H7 (cell line): Measurements from ENCODE around the gene BACH1. TPM values are rescaled to one million over a fixed set of nuclear protein-coding genes. Genes with fewer than 3 reads are reported as not detected.
A peak's percentile ranks its signal among the peaks of the same experiment; 100 is the strongest.
"Not testable (repeated sequence)": the region's sequence is repeated elsewhere in the genome, so short reads cannot be mapped to it uniquely, and the experiment has no call there.

ENCODE experiments used
- DNase-seq: peaks from one replicate; pipeline ENCODE4 v3.0.0; 2012
- H3K27me3 ChIP-seq: 2 replicates; pipeline ENCODE4 v1.6.0; 2011; ENCODE audit warnings: mild to moderate bottlenecking, low read length; ENCODE audit not compliant: control insufficient read depth, insufficient read depth
- H3K36me3 ChIP-seq: replicated peaks from 2 replicates; pipeline ENCODE4 v1.5.1; 2011; ENCODE audit warnings: low read length; ENCODE audit not compliant: control insufficient read depth, insufficient read depth
- H3K4me3 ChIP-seq: 2 replicates; pipeline ENCODE4 v1.5.1; 2011; ENCODE audit warnings: low read depth, mild to moderate bottlenecking, control low read depth, low read length, moderate library complexity; ENCODE audit not compliant: insufficient read depth
- total RNA-seq: library from RNA; depleted of rRNA; stranded (reverse); fragments of >200 nt; shearing (Covaris generic); gene quantifications from 2 replicates; pipeline ENCODE4 v1.2.3, GENCODE V29; 2014

The BACH1 gene
- total RNA-seq, 1 experiment from 2014 or later = 26.4 TPM

DNA sequence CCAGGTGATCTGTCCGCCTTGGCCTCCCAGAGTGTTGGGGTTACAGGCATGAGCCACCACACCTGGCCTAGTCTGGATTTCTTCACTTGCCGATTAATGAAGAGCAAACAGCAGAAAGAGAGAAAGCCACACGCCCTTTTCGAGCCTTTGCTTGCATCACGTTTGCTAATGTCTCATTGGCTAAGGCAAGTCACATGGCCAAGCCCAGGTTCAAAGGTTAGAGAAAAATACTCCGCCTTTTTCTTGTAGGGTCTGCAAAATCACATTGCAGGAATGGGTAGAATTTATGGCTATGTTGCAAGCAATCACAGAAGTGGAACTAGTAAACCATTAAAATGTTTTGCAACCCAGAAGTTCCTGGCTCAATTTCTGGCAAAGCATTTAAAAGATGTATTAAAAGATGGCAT lies 26.8 kb upstream of the BACH1 start:
- H3K4me3 ChIP-seq = no peak overlapping the region
- no peak for DNase-seq
- H3K27me3 ChIP-seq = no peaks in the 10 kb centered on the region
- no peaks in the 10 kb centered on the region for H3K36me3 ChIP-seq

DNA sequence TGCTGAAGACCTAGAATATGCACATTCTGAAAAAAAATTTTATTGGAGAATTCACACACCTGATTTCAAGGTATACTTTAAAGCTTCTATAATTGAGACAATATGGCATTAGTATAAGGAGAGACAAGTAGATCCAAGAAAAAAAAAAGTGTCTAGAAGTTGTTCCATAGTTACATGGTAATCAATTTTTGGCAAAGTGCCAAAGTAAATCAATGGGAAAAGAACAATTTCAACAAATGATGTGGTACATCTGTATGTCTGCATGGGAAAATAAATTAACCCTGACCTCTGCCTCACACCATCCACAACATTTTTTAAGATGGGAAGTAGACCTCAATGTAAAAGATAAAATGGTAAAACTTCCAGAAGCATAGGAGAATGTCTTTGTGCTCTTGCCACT lies 21.3 kb upstream of the BACH1 start:
- H3K36me3 ChIP-seq = no peaks in the 10 kb centered on the region
- H3K27me3 ChIP-seq = no peaks in the 10 kb centered on the region
- DNase-seq = no peak
- no peak overlapping the region for H3K4me3 ChIP-seq

DNA sequence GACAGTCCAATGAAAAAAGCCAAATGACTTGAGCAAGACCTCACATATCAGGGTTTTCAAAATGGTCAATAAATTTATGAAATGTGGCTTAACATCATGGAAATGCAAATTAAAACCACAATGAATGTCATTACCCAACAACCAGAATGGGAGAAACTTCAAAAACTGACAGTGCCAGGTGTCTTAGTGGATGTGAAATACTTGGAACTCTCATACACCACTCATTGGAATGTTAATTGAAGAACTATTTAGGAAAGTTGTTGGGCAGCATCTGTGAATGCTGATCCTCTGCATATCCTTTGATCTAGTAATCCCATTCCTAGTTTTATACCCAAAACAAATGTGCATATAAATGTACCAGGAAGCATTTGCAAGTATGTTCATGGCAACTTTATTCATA lies 19.2 kb upstream of the BACH1 start:
- Histone ChIP-seq H3K36me3 (no peaks in the 10 kb centered on the region), H3K4me3 (no peak overlapping the region), H3K27me3 (no peaks in the 10 kb centered on the region)
- no peak for DNase-seq

DNA sequence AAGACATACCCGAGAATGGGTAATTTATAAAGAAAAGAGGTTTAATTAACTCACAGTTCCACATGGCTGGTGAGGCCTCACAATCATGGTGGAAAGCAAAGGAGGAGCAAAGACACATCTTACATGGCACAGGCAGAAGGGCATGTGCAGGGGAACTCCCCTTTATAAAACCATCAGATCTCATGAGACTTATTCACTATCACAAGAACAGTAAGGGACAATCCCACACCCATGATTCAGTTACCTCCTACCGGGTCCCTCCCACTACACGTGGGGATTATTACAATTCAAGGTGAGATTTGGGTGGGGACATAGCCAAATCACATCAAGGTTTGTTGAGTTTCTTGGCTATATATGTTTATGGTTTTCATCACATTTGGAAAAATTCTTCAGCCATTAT lies 16.9 kb upstream of the BACH1 start:
- H3K27me3 ChIP-seq, H3K36me3 ChIP-seq, DNase-seq, H3K4me3 ChIP-seq: not testable (repeated sequence)

DNA sequence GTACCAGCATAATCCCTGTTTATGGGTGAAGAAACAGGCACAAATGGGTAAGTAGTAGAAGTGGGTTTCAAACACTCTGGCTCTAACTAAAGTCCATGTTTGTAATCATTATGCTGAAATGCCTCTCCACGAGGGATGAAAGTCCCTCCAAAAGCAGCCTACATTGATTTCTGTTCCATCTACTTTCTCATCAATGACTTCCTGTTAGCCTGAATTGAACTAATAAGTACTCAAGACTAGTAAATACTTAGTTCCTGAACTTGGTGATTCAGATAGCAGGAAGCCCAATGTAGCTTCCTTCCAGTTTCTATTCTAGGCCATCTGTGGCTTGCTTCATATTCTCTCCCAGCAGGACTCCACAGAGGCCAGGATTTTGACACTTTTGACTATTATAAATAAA lies 11.3 kb upstream of the BACH1 start:
- Histone ChIP-seq H3K4me3 (no peak overlapping the region), H3K36me3 (no peaks in the 10 kb centered on the region), H3K27me3 (no peaks in the 10 kb centered on the region)
- DNase-seq = no peak

DNA sequence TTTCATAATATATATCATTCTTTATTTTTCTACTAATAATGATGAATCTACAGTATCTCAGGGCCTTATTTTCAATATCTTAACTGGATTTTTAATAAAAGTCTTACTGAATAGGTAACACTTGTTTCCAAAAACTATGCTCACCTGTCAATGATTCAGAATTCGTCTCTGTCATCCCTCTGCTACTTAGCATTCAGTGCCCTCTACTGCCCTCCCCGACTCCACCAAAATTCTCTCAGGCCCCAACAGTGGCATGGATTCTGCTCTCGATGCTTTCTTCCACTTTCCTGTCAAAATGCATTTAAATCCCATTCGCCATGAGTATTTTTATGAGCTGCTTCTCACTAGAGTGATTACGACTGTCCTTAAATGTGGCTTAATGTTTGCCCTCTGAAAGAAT lies 10.5 kb upstream of the BACH1 start:
- Histone ChIP-seq H3K27me3 (no peaks in the 10 kb centered on the region), H3K4me3 (no peak overlapping the region)

DNA sequence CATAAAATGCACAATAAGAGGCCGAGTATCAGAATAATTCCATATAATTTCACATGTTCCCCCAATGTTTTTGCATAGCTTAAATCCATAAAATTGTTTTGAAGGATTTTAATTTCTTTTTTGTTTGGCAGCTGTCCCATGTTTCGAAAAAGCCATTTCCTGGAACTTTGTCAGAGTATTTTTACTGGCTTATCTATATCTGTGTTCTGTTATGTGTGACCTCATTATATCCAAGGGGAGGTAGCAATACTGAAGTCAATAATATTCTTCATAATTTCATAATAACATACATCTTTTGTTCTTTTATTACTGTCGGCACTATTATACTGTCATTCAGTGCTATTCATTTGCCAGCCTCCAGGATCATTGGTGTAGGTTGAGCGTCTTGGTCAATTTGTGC lies 9.4 kb upstream of the BACH1 start:
- Histone ChIP-seq H3K36me3 (no peaks in the 10 kb centered on the region), H3K27me3 (no peaks in the 10 kb centered on the region), H3K4me3 (no peak overlapping the region)
- DNase-seq = no peak

More for the DNA sequence above, 10.5 kb upstream of the BACH1 start:
- H3K36me3 ChIP-seq = no peaks in the 10 kb centered on the region
- DNase-seq = no peak

DNA sequence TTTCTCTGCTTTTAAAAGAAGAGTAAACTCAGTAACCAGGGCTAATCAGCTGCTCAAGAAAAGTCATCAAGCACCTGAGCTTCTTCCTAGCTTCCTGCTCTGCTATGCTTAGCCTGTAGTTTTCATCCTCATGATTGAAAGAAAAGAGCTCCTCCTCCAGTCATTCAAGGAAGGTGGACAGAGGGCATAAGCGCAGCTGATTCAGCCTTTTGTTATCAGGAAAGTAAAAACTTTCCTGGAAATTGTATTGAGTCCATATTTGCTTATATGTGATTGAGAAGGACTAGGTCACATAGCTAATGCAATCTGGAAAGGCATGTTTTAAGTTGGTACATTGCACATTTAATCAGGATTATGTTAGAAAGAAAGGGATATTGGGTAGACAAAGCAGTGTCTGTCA lies 8.5 kb upstream of the BACH1 start:
- Histone ChIP-seq H3K4me3 (no peak overlapping the region), H3K36me3 (no peaks in the 10 kb centered on the region), H3K27me3 (no peaks in the 10 kb centered on the region)
- no peak for DNase-seq

DNA sequence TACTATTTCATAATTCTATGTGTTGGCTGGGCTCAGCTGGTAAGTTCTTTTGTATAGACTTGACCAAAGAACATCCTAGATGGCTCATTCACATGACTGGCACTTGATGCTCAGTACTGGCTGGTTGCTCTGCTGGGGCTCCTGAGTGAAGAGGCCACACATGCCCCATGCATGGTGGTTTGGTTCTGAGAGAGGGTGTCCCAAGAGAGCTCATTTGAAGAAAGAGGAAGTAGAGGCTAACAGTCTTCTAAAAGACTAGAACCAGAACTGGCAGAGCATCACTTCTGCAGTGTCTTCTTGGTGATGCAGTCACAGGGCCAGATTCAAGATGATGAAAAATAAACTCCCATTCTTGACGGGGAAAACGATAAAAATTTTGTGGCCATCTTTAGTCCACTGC lies 5.2 kb upstream of the BACH1 start:
- Histone ChIP-seq H3K27me3 (peaks cover 2% of the 10 kb centered on the region; the same call in 1 of the 2 replicates), H3K4me3 (no peak overlapping the region), H3K36me3 (no peaks in the 10 kb centered on the region)
- DNase-seq = no peak

DNA sequence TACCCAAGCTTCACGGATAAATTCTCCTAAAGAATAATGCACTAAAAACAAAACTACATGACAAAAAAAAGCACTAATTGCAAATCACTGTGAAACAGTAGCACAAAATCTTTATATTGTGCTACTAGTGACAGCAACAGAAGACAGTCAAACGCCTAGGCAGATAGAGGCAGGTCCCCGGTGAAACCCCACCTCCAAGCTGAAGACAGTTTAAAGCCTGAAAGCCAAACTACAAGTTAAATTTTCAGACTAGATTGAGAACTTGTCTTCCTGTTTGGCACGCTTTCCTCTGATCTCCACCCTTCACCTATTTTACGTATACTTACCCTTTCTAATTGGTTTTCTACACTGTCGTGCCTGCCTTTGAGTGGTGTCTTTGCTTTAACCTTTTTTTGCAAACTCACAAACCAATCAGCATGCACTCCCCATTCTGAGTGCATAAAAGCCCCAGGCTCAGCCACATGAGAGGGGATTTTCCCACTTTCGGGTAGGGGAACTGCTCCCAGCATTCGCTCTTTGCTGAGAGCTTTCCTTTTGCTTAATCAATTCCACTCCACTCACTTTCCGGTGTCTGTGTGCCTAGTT lies 3.6 kb upstream of the BACH1 start:
- Histone ChIP-seq H3K36me3 (no peaks in the 10 kb centered on the region), H3K4me3 (no peak overlapping the region), H3K27me3 (peaks cover 2% of the 10 kb centered on the region; the same call in 1 of the 2 replicates)
- DNase-seq = no peak

GRCh38 chr21:29296446-29296845 lies 2.3 kb upstream of the BACH1 start:
- Histone ChIP-seq H3K27me3 (peaks cover 2% of the 10 kb centered on the region; the same call in 1 of the 2 replicates), H3K36me3 (no peaks in the 10 kb centered on the region), H3K4me3 (no peak overlapping the region)
- DNase-seq = no peak

DNA sequence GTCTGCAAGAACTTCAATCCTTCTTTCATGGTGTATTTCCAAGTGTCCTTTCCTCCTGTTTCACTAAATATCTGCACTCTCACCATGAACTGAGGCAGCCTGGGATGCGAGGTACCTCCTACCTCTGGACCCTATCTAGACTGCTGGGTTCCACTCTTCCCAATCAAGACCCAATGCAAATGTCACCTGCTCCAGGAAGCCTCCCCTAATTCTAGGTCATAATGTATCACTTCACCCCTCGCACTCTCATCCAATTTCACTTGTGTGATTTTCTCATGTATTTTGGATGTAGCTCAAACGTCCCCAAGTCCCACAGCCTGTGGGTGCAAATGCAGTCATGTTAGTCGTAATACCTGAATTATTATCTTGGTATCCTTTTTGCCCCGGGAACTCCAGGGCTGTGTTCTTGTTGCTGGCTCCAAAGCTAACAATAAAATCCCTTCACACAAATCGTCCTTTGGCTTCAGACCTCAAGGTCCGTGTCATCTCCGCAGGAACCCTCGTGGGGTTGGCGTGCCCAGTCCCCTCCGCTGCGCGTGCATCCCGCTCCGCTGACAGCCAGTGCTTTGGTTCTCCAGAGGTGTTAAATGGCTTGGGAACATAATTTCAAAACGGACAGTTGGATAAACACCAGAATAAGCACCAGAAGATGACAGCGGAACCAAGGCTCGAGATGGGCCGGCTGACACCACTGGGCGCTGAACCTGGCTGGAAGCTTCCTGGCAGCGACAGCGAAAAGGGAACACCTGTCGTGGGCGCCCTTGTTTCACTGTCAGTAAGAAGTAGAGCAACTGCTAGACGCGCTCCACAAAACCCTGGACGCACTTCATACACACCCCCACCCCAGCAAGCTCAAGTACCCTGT lies 1.0 kb upstream of the BACH1 start:
- no peaks in the 10 kb centered on the region for H3K36me3 ChIP-seq
- H3K27me3 ChIP-seq = peaks cover 2% of the 10 kb centered on the region; the same call in 1 of the 2 replicates
- DNase-seq = no peak

DNA sequence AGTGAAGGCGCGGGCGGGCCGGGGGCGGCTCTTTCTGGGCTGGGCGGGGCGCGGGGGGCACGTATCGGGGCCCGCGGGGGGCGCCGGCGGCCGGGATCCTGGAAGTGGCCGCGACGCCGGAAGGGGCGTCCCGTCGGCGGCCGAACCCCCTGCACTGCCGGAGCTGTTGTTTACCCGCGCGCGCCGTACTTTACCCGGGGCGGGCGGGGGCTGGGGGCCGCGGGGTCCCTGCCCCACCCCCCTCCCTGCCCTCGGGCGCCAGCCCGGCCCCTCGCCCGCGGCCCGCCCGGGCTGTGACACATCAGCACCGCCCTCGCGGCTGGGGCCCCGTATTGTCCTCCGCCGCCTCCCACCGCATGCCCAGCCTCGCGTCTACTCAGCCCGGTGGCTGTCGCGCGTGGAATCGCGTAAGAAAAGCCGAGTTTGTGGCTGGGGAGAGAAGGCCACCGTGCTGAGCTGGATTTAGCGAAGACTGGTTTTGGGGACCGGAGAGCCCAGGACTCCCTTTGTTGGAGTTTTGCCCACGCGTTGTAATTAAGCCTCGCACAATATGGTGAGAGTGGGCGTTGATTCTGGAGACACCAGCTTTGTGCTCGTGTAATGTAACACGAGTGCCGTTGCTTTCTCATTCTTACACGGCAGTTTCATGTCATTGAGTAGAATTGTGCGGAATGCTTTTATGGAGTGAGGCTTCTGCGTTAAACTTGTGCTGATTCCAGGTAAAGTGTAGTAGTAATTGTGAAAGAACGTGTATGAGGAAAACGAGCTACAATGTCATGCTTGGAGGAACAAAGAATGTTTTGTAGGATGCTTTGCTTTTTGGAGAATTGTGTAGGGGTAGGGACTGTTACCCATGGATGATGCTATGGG lies 559 bp downstream of the BACH1 start:
- peak overlapping the region; percentile 76 for H3K4me3 ChIP-seq
- DNase-seq = peak; percentile 87
- H3K36me3 ChIP-seq = no peaks in the 10 kb centered on the region
- peaks cover 2% of the 10 kb centered on the region; the same call in 1 of the 2 replicates for H3K27me3 ChIP-seq

More for the DNA sequence above, 1.0 kb upstream of the BACH1 start:
- peak overlapping the region; percentile 59 for H3K4me3 ChIP-seq

GRCh38 chr21:29299916-29300806 lies 1.4 kb downstream of the BACH1 start:
- Histone ChIP-seq H3K36me3 (no peaks in the 10 kb centered on the region), H3K4me3 (peak overlapping the region; percentile 76), H3K27me3 (peaks cover 2% of the 10 kb centered on the region; the same call in 1 of the 2 replicates)
- peak; percentile 42 for DNase-seq
